SU-DHL-6 (cell line): ENCODE results near the gene ZFAND3.

Experiments used
- H2AFZ ChIP-seq: fragments of 200-600 bp; sonication (generic); 2 replicates; pipeline ENCODE4 v1.6.1; 2014; ENCODE audit warnings: low read depth, mild to moderate bottlenecking, moderate library complexity, mixed read lengths, antibody characterized with exemption, low read length; ENCODE audit not compliant: severe bottlenecking
- H3F3A ChIP-seq: fragments of 200-600 bp; shearing (Covaris generic); 2 replicates; pipeline ENCODE4 v1.6.0; 2016; ENCODE audit warnings: antibody characterized with exemption, mild to moderate bottlenecking; ENCODE audit not compliant: insufficient read depth
- H3K27ac ChIP-seq: fragments of 200-600 bp; sonication (generic); 2 replicates; pipeline ENCODE4 v1.5.1; 2016; ENCODE audit warnings: low read depth, mild to moderate bottlenecking, low read length, moderate library complexity, mixed read lengths
- H3K27me3 ChIP-seq: fragments of 200-600 bp; sonication (generic), shearing (Covaris generic); 2 replicates; pipeline ENCODE4 v1.6.0; 2014; ENCODE audit warnings: mild to moderate bottlenecking, low read length
- H3K36me3 ChIP-seq: fragments of 200-600 bp; sonication (generic); 2 replicates; pipeline ENCODE4 v1.6.1; 2014; ENCODE audit warnings: mild to moderate bottlenecking, low read length, mixed read lengths
- H3K4me2 ChIP-seq: fragments of 300-600, 200-600 bp; shearing (Covaris generic), sonication (generic); 2 replicates; pipeline ENCODE4 v1.6.0; 2014; ENCODE audit warnings: low read length, low read depth, mild to moderate bottlenecking; ENCODE audit not compliant: poor library complexity, severe bottlenecking
- H3K4me3 ChIP-seq: fragments of 200-600 bp; sonication (generic); 2 replicates; pipeline ENCODE4 v1.5.1; 2014; ENCODE audit warnings: antibody characterized with exemption, low read length, mild to moderate bottlenecking, mixed read lengths; ENCODE audit not compliant: insufficient read depth, poor library complexity, severe bottlenecking
- H3K79me2 ChIP-seq: fragments of 200-600 bp; sonication (generic); 2 replicates; pipeline ENCODE4 v1.6.1; 2014; ENCODE audit warnings: mild to moderate bottlenecking, low read length, moderate library complexity; ENCODE audit not compliant: insufficient read depth
- H3K9ac ChIP-seq: fragments of 200-600 bp; sonication (generic); 2 replicates; pipeline ENCODE4 v1.7.0; 2014; ENCODE audit warnings: mild to moderate bottlenecking, low read length
- H3K9me2 ChIP-seq: fragments of 200-600 bp; sonication (generic); replicated peaks from 2 replicates; pipeline ENCODE4 v1.6.1; 2014; ENCODE audit warnings: low read length; ENCODE audit not compliant: insufficient read depth
- H3K9me3 ChIP-seq: fragments of 200-600 bp; sonication (generic); 2 replicates; pipeline ENCODE4 v1.6.1; 2014; ENCODE audit warnings: low read length, mixed read lengths; ENCODE audit not compliant: insufficient read depth
- H4K20me1 ChIP-seq: fragments of 200-600 bp; sonication (generic); 2 replicates; pipeline ENCODE4 v1.6.1; 2014; ENCODE audit warnings: low read depth, mild to moderate bottlenecking, antibody characterized with exemption, low read length, moderate library complexity, mixed read lengths
- EZH2phosphoT487 ChIP-seq: fragments of 200-600 bp; sonication (generic), shearing (Covaris generic); conservative IDR thresholded peaks from 2 replicates; pipeline ENCODE4 v1.6.1; 2018; ENCODE audit warnings: mild to moderate bottlenecking, antibody characterized with exemption, low read length, moderate library complexity, mixed read lengths
- TF ChIP-seq, protein P1 (sequence below): fragments of 200-600 bp; sonication (generic); IDR thresholded peaks from one replicate; pipeline ENCODE4 v1.5.1; 2017; ENCODE audit warnings: antibody characterized with exemption, mild to moderate bottlenecking, low read length, moderate library complexity; ENCODE audit not compliant: insufficient read depth, poor library complexity, severe bottlenecking

ZFAND3 gene

DNA sequence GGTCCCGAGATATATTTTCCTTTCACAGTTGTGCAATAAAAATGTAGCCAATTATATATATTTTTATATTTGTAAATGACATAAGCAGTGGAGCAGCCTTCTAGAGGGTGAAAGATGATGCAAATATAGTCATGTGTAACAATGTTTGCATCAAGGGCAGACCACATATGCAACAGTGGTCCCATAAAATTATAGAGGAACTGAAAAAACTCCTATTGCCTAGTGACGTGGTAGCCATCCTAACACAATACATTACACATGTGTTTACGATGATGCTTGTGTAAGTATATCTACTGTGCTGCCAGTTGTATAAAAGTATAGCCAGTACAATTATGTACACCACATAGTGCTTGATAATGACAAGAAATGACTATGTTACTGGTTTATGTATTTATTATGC is 162.8 kb downstream of the ZFAND3 start:
- Histone ChIP-seq H3K9me3 (no peaks in the 10 kb centered on the region), H2AFZ (no peak overlapping the region), H3K4me3 (no peak overlapping the region), H3K9ac (no peak overlapping the region), H3K79me2 (peaks cover 17% of the 10 kb centered on the region), H3K27me3 (no peaks in the 10 kb centered on the region), H3K27ac (no peak overlapping the region), H3F3A (no peaks in the 10 kb centered on the region), H4K20me1 (peaks cover 43% of the 10 kb centered on the region), H3K36me3 (no peaks in the 10 kb centered on the region), H3K9me2 (no peaks in the 10 kb centered on the region), H3K4me2 (no peak overlapping the region)
- no peak for TF ChIP-seq EZH2phosphoT487
- TF ChIP-seq, protein P1, sequence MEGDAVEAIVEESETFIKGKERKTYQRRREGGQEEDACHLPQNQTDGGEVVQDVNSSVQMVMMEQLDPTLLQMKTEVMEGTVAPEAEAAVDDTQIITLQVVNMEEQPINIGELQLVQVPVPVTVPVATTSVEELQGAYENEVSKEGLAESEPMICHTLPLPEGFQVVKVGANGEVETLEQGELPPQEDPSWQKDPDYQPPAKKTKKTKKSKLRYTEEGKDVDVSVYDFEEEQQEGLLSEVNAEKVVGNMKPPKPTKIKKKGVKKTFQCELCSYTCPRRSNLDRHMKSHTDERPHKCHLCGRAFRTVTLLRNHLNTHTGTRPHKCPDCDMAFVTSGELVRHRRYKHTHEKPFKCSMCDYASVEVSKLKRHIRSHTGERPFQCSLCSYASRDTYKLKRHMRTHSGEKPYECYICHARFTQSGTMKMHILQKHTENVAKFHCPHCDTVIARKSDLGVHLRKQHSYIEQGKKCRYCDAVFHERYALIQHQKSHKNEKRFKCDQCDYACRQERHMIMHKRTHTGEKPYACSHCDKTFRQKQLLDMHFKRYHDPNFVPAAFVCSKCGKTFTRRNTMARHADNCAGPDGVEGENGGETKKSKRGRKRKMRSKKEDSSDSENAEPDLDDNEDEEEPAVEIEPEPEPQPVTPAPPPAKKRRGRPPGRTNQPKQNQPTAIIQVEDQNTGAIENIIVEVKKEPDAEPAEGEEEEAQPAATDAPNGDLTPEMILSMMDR, result no peak

DNA sequence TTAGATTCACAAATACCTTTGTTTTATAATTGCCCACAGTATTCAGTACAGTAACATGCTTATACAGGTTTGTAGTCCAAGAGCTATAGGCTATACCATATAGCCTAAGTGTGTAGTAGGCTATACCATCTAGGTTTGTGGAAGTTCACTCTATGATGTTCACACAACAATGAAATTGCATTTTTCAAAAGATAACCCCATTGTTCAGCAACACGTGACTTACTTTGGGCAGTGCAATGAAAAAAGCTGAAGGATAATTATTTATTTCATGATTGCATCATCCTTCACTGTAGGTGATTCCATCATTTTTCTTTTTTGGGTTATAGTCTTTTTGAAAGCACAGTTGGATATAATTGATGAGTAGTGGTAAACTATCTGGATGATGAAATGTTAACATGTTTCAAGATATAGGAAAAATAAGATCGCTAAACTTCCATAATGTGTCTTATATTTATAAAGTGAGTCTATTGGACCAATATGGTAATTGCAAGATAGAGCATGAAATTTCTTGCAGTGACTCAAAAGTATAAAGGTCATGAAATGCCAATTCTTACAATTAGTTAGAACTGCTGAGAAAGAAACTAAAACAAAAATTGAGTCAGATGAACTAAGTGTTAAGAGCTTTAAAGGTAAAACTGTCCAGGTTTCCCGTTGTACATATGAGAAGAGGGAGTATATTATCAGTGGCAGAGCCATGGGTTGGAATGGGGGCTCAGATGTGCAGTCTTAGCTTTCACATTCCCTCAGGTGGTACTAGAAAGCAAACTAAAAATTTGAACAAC is 164.4 kb downstream of the ZFAND3 start:
- Histone ChIP-seq H3K9me2 (no peaks in the 10 kb centered on the region), H3F3A (no peaks in the 10 kb centered on the region), H3K27ac (no peak overlapping the region), H3K4me2 (no peak overlapping the region), H3K9ac (no peak overlapping the region), H2AFZ (no peak overlapping the region), H3K27me3 (no peaks in the 10 kb centered on the region), H3K36me3 (no peaks in the 10 kb centered on the region), H3K79me2 (peaks cover 15% of the 10 kb centered on the region), H3K4me3 (no peak overlapping the region), H4K20me1 (peaks cover 53% of the 10 kb centered on the region), H3K9me3 (no peaks in the 10 kb centered on the region)
- no peak for TF ChIP-seq EZH2phosphoT487
- TF ChIP-seq, protein P1, result no peak

DNA sequence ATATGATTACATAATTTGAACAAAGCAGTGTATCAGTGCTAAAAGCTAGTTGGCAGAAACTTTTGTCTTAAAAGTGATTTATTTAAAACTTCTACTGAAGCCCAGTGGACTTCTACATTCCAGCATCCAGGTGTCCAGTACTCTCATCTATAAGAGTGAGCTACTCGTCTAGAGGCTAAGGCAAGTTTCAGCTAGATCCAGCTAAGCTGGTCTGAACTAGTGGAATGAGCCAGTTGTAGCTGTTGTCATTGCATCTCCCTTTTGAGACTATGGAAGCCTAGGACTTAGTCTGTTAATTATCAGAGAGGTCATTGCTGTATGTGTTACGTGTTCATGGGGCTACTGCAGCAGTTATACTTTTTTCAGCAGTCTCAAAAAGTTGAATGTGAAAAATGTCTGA is 165.1 kb downstream of the ZFAND3 start:
- Histone ChIP-seq H3K27me3 (no peaks in the 10 kb centered on the region), H4K20me1 (peaks cover 56% of the 10 kb centered on the region), H3K36me3 (no peaks in the 10 kb centered on the region), H3K4me3 (no peak overlapping the region), H3F3A (no peaks in the 10 kb centered on the region), H3K27ac (no peak overlapping the region), H3K9me2 (no peaks in the 10 kb centered on the region), H3K4me2 (no peak overlapping the region), H3K79me2 (peaks cover 12% of the 10 kb centered on the region), H2AFZ (no peak overlapping the region), H3K9me3 (no peaks in the 10 kb centered on the region), H3K9ac (no peak overlapping the region)
- TF ChIP-seq, protein P1, result no peak
- TF ChIP-seq EZH2phosphoT487, result no peak
